ENCODE results near the gene ANGEL1.

ANGEL1 gene

DNA sequence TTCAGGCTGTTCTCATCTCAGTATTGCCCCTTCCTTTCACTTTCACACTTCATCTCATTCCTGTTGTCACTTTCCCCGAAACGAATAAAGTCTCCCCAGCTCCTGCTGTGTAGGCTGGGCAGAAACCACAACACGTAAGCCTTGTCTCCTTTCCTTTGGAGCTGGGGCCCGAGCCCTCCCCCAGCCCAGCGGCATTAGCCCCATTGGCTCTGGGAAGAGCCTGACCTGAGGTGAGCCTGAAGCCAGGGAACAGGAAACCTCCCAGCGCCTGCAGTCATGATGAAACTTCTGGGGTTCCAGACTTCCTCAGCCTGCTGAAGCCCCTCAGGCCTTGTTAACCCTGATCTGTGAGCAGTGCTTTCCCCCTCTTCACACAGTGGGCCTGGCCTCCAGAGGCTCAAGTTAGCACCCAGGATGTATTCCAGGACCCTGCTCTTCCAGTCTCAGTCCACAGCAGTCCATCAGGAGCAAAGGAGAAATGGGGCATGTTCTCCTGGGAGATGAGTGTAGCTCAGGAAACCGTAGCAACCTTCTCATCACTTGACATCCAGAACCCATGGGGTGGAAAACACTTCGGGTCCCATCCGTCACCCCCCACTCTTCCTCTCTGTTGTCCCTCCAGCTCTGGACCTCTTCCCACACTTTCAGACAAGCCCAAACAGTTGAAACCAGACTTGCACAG is 29.7 kb downstream of the ANGEL1 start:
- Histone ChIP-seq H3K27me3 (ENCODE audit: control insufficient read depth, insufficient read depth, low read length) (no peaks in the 10 kb centered on the region), H3K9ac (ENCODE audit: low read length) (no peak overlapping the region), H3K4me3 (ENCODE audit: low read length) (no peak overlapping the region), H3K9me3 (ENCODE audit: control insufficient read depth, low read length) (no peaks in the 10 kb centered on the region), H3K36me3 (ENCODE audit: control insufficient read depth, insufficient read depth, low read length) (peaks cover 7% of the 10 kb centered on the region), H3K4me1 (ENCODE audit: control insufficient read depth, insufficient read depth, low read length) (no peaks in the 10 kb centered on the region)

DNA sequence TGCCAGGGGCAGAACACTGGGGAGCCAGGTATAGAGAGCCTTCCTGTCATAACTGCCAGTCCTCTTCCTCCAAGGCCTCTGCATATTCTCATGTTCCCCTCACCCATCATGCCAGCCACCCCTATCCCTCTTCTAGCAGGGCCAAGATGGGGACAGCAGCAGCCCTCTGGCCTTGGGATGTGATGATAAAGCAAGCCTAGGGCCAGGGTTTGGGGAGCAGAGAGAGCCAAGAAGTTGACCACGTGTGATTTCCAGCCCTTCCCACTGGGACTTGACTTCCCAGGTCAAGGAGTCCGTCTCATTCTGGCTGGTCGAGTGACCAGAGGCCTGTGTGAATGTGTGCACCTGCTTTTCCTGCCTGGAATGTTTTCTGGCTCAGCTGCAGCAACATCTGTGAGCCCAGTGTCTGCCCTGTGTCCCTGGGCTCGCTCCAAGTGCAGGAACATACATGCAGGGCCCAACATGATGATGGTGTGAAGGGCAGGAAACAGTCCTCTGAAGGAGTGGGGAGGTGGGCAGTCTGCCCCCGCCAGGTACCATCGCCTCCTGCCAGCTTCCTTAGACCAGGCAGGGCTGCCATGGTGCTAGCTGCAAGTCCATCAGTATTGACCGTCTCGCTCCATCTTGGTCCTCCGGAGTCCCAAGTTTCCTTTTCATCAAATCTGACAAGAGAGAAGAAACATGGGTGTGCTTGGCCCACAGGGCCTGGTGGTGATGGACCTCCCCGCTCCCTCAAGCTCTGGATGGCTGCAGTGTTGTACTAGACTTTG is 30.4 kb downstream of the ANGEL1 start:
- Histone ChIP-seq H3K9me3 (ENCODE audit: control insufficient read depth, low read length) (no peaks in the 10 kb centered on the region), H3K9ac (ENCODE audit: low read length) (no peak overlapping the region), H3K36me3 (ENCODE audit: control insufficient read depth, insufficient read depth, low read length) (peaks cover 7% of the 10 kb centered on the region), H3K4me1 (ENCODE audit: control insufficient read depth, insufficient read depth, low read length) (no peaks in the 10 kb centered on the region), H3K27me3 (ENCODE audit: control insufficient read depth, insufficient read depth, low read length) (no peaks in the 10 kb centered on the region), H3K4me3 (ENCODE audit: low read length) (no peak overlapping the region)

DNA sequence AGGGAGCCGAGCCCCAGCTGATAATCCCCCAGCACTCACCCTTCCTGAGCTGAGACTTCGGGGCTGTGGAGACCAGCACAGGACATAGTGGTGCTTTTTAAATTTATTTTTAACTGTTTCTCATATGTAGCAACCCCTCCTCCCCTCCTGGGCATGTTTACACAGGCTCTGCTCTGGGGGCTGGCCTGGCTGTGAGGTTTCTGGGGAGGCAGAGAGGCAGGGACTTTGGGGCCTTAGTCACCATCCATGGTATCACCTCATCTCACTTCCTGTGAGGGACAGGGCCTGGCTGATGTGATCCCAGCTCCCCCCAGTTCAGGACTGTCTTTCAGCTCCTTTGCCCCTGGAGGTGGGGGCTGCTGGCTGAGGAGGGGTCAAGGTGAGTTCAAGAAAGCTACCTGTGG is 31.0 kb downstream of the ANGEL1 start:
- Histone ChIP-seq H3K4me1 (ENCODE audit: control insufficient read depth, insufficient read depth, low read length) (no peaks in the 10 kb centered on the region), H3K27me3 (ENCODE audit: control insufficient read depth, insufficient read depth, low read length) (no peaks in the 10 kb centered on the region), H3K4me3 (ENCODE audit: low read length) (no peak overlapping the region), H3K9me3 (ENCODE audit: control insufficient read depth, low read length) (no peaks in the 10 kb centered on the region), H3K9ac (ENCODE audit: low read length) (no peak overlapping the region), H3K36me3 (ENCODE audit: control insufficient read depth, insufficient read depth, low read length) (peaks cover 7% of the 10 kb centered on the region)

DNA sequence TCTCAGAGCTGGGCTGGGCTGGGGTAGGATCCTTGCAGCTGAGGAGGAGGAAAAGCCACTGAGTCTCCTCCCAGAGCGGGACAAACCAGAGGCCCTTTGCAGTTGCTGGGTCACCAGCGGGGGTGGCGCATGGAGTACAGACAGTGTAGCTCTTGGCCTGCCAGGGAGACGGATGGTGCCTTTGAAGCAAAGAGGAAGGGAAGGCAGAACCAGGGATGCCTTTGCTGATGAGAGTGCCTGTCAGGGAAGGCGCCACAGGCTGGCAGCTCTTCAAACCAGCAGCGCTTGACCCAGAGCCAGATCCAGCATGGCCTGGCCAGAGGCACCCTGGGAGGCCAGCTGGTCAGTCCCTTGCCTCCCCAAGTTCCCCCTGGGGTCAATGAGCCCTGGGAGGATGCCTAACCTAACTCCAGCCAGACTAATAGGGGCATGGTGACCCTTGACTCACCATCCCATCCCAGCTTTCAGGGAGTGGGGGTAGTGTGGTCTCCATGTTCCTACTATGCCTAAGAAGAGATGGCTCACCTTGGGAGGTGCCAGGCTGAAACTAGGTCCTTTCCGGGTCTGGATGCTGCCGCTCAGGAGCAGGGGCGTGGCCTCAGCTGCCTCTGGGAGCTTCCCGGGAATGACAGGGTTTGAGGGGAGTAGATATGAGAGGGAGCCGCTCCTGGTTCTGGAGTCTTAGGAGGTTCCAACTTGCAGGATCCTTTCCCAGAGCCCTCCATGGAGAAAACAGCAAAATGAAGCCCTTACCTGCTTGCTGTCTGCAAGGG is 31.6 kb downstream of the ANGEL1 start:
- Histone ChIP-seq H3K9ac (ENCODE audit: low read length) (no peak overlapping the region), H3K36me3 (ENCODE audit: control insufficient read depth, insufficient read depth, low read length) (peaks cover 7% of the 10 kb centered on the region)

DNA sequence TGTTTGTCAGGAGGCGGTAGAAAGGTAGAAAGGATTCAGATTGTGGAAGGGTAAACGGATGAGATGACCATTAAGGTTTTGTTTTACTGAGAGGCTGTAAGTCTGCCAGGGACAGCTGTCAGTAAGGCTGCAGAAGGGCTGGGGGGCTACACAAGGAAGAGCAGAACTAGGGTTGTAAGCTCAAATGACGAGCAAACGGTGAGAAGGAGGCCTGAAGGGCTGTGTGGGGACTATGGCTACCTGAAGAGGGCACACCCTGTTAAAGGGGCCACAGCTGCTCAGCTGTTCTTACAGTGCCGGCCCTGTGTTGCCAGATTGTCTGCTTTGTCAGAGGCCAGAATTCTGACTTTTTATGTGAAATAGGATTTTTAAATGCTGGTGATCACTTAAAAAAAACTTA is 32.3 kb downstream of the ANGEL1 start:
- H3K4me3 ChIP-seq (ENCODE audit: low read length): no peak overlapping the region
- no peaks in the 10 kb centered on the region for H3K9me3 ChIP-seq (ENCODE audit: control insufficient read depth, low read length)
- H3K4me1 ChIP-seq (ENCODE audit: control insufficient read depth, insufficient read depth, low read length): no peaks in the 10 kb centered on the region
- no peaks in the 10 kb centered on the region for H3K27me3 ChIP-seq (ENCODE audit: control insufficient read depth, insufficient read depth, low read length)
- no peak overlapping the region for H3K9ac ChIP-seq (ENCODE audit: low read length)
- peaks cover 7% of the 10 kb centered on the region for H3K36me3 ChIP-seq (ENCODE audit: control insufficient read depth, insufficient read depth, low read length)

More for the DNA sequence above, 31.6 kb downstream of the ANGEL1 start:
- H3K9me3 ChIP-seq (ENCODE audit: control insufficient read depth, low read length): no peaks in the 10 kb centered on the region
- no peaks in the 10 kb centered on the region for H3K4me1 ChIP-seq (ENCODE audit: control insufficient read depth, insufficient read depth, low read length)
- no peaks in the 10 kb centered on the region for H3K27me3 ChIP-seq (ENCODE audit: control insufficient read depth, insufficient read depth, low read length)
- H3K4me3 ChIP-seq (ENCODE audit: low read length): no peak overlapping the region

DNA sequence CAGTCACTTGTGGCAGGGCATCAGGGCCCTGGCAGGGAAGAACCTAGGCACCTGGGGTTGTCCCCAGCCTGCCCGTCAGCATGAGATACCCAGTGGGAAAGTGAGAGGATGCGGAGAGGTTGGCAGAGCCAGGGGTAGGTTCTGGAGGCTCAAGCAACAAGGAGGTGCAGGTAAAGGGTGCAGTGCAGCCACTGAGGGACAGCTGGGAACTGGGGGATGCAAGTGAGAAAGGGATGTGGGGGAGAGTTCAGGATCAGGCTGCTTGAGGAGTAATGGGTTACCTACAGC is 32.7 kb downstream of the ANGEL1 start:
- Histone ChIP-seq H3K9ac (ENCODE audit: low read length) (no peak overlapping the region), H3K4me3 (ENCODE audit: low read length) (no peak overlapping the region), H3K36me3 (ENCODE audit: control insufficient read depth, insufficient read depth, low read length) (peaks cover 7% of the 10 kb centered on the region), H3K4me1 (ENCODE audit: control insufficient read depth, insufficient read depth, low read length) (no peaks in the 10 kb centered on the region), H3K9me3 (ENCODE audit: control insufficient read depth, low read length) (no peaks in the 10 kb centered on the region), H3K27me3 (ENCODE audit: control insufficient read depth, insufficient read depth, low read length) (no peaks in the 10 kb centered on the region)

DNA sequence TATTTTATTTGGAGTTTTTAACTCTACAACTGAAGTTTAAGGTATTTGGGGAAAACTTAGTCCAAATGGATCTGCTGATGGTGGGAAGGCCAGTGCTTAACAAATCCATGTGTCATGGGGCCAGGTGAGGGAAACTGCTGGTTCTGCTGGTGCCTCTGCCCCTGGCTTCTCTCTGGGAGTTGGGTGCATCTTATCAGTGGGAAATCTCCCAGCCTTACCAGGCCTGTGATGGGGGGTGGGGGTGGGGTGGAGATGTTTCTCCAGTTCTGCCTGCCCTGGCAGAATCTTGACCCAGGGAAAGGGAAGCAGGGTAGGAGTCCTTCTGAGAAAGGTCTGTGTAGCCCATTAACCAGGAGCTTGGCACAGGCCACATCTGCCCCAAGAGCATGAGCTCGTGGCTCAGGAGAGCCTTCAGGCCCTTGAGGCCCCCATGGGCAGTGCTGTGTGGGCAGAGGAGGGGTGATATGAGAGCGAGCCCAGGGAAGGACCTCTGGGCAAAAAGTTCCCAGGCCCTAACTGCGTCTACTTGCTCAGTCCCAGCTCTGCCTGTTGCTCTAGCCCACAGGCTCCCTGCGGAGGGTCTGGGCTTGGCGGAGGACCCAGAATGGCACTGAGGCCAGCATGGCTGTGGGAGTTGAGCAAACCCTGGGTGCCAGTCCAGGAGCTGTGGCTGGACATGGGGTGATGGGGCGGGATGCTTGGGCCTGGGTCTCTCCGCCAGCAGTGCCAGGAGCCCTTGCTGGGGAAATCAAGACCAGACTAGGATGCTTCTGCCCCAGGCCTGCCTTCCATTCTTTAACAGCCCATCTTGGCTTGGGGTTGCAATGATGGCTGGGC is 33.2 kb downstream of the ANGEL1 start:
- peaks cover 7% of the 10 kb centered on the region for H3K36me3 ChIP-seq (ENCODE audit: control insufficient read depth, insufficient read depth, low read length)
- no peaks in the 10 kb centered on the region for H3K9me3 ChIP-seq (ENCODE audit: control insufficient read depth, low read length)
- no peaks in the 10 kb centered on the region for H3K4me1 ChIP-seq (ENCODE audit: control insufficient read depth, insufficient read depth, low read length)
- H3K9ac ChIP-seq (ENCODE audit: low read length): no peak overlapping the region
- H3K4me3 ChIP-seq (ENCODE audit: low read length): no peak overlapping the region
- no peaks in the 10 kb centered on the region for H3K27me3 ChIP-seq (ENCODE audit: control insufficient read depth, insufficient read depth, low read length)

DNA sequence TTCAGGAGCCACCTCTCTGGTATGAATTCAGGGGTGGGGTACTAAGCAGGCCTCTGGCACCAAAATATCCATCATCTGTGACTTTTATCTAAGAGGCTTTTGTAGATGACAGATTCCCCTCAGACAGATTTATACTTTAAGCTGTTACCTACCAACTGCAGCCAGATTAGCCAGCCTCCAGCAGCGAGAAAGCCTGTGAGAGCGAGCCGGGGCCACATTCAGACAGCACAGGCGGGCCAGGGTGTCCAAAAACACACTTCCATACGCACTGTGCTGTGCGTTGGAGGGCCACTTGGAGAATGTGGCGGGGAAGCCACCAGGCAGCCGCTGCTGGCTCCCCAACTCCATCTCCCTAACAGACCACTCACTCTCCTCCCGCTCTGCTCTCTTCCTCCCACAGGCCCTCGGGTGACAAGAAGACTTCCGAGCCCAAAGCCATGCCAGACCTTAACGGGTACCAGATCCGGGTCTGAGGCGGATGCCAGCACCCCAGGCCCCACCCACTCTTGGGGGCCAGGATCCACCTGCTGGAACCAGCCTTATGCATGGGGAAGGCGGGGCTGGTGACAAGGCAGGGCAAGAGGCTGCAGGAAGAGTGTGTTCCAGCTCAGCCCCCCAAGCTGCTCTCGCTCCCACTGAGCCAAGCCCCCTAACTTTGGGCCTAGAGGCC is 34.0 kb downstream of the ANGEL1 start:
- no peak overlapping the region for H3K9ac ChIP-seq (ENCODE audit: low read length)
- no peaks in the 10 kb centered on the region for H3K9me3 ChIP-seq (ENCODE audit: control insufficient read depth, low read length)
- no peaks in the 10 kb centered on the region for H3K27me3 ChIP-seq (ENCODE audit: control insufficient read depth, insufficient read depth, low read length)
- peaks cover 8% of the 10 kb centered on the region for H3K4me1 ChIP-seq (ENCODE audit: control insufficient read depth, insufficient read depth, low read length)
- H3K4me3 ChIP-seq (ENCODE audit: low read length): no peak overlapping the region
- peaks cover 7% of the 10 kb centered on the region for H3K36me3 ChIP-seq (ENCODE audit: control insufficient read depth, insufficient read depth, low read length)

DNA sequence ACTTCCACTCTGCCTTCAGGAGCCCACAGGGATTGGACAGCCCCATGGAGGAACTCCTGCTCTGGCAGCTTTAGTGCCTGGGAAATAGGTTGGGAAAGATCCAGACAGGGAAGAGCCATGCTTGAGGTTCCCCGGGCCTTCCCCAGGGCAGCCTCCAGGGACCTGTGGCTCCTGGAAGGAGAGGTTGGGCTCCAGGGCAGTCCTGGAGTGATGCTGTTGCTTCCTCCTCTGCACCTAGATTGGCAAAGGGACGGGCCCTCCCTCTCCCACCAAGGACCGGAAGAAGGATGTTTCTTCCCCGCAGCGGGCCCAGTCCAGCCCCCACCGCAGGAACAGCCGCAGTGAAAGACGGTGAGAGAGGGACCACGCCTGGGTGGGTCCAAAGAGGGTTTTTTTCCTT is 35.0 kb downstream of the ANGEL1 start:
- H3K4me3 ChIP-seq (ENCODE audit: low read length): no peak overlapping the region
- H3K36me3 ChIP-seq (ENCODE audit: control insufficient read depth, insufficient read depth, low read length): peaks cover 7% of the 10 kb centered on the region
- H3K9ac ChIP-seq (ENCODE audit: low read length): no peak overlapping the region
- H3K27me3 ChIP-seq (ENCODE audit: control insufficient read depth, insufficient read depth, low read length): no peaks in the 10 kb centered on the region
- peaks cover 15% of the 10 kb centered on the region for H3K4me1 ChIP-seq (ENCODE audit: control insufficient read depth, insufficient read depth, low read length)
- H3K9me3 ChIP-seq (ENCODE audit: control insufficient read depth, low read length): no peaks in the 10 kb centered on the region

DNA sequence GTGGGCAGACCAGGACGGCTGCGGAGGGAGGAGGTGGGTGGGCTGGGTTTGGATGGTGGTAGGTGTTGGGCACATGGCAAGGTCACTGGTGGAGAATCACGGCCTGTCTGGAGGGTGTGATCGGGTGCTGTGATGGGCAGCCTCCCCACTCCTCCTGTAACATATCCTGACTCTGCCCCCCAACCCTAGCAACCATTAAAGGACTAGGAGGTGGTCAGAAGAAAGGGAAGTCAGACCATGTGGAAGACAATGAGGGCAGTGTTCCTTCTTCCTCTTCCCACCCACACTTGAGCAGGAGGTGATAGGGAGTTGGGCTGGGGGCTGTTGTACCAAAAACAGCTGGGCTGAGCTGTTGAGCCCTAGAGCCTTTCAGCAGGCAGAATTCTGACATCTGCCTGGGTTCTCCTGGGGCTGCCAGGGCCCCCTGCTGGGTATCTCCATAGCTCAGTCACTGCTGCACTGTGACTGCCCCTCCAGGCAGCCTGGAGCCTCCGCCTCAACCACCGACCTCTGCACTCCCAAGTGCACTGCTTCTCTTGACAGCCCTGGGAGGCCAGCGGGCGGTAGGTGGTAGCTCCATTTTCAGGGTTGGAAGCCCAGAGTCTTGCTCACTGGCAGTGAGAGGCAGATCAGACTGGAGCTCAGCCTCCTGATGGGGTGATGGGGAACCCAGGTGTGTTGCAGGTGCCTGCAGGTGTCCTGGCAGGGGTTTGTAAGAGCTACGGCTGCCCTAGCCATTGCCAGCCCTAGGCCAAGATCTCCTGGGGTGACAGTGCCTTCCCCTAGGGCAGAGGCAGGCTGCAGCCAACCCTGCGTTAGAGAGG is 36.0 kb downstream of the ANGEL1 start:
- H3K9ac ChIP-seq (ENCODE audit: low read length): no peak overlapping the region
- H3K9me3 ChIP-seq (ENCODE audit: control insufficient read depth, low read length): no peaks in the 10 kb centered on the region
- H3K4me1 ChIP-seq (ENCODE audit: control insufficient read depth, insufficient read depth, low read length): peaks cover 20% of the 10 kb centered on the region
- H3K4me3 ChIP-seq (ENCODE audit: low read length): no peak overlapping the region
- H3K27me3 ChIP-seq (ENCODE audit: control insufficient read depth, insufficient read depth, low read length): no peaks in the 10 kb centered on the region
- no peaks in the 10 kb centered on the region for H3K36me3 ChIP-seq (ENCODE audit: control insufficient read depth, insufficient read depth, low read length)
